HAP-1 (cell line): ENCODE results near the gene ATP8A2.
"Not testable (repeated sequence)": the region's sequence is repeated elsewhere in the genome, so short reads cannot be mapped to it uniquely, and the experiment has no call there.

Experiments
- DNase-seq, 2 experiments: peaks; one replicate each; pipeline ENCODE4 v3.0.0-alpha.2; 2016 to 2020; ENCODE audit warnings: low spot score in 2 of 2
- H3K27me3 ChIP-seq: fragments of 250-450 bp; sonication (Bioruptor Pico); 2 replicates; pipeline ENCODE4 v1.5.1; 2020; ENCODE audit warnings: low read depth, mild to moderate bottlenecking, moderate library complexity
- H3K36me3 ChIP-seq: fragments of 250-450 bp; sonication (Bioruptor Pico); replicated peaks from 2 replicates; pipeline ENCODE4 v1.5.1; 2020; ENCODE audit warnings: mild to moderate bottlenecking
- H3K4me1 ChIP-seq: fragments of 250-450 bp; sonication (Bioruptor Pico); 2 replicates; pipeline ENCODE4 v1.5.1; 2020; ENCODE audit warnings: mild to moderate bottlenecking
- H3K4me3 ChIP-seq: fragments of 250-450 bp; sonication (Bioruptor Pico); 2 replicates; pipeline ENCODE4 v1.5.1; 2020; ENCODE audit warnings: mild to moderate bottlenecking, moderate library complexity
- H3K9me3 ChIP-seq: fragments of 250-450 bp; sonication (Bioruptor Pico); 2 replicates; pipeline ENCODE4 v1.5.1; 2020; ENCODE audit warnings: mild to moderate bottlenecking, moderate library complexity
- in situ Hi-C: fragments of 300-500 bp; cut with MboI; formaldehyde crosslinking; loops from 3 replicates; pipeline ENCODE4 v1.14.3; 2020; ENCODE audit warnings: low sequenced_read_pairs, inconsistent platforms, mixed read lengths

Gene ATP8A2

DNA sequence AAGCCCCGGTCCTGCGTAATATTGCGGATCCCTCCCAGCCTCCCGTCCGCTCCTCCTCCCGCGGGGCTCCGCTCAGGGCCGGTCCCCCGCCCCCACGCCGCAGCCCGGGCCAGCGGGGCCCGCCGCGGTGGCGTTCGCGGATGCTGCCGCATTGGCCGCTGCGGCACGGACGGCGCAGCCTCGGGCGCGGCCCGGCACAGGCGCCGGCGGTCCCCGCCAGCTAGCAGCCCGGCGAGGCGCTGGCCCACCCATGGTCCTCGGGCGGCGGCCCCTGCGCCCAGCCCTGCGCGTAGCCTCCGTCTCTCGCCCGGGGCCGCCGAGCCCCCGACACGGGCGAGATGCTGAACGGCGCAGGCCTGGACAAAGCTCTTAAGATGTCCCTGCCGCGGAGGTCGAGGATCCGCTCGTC is at the start of gene ATP8A2:
TSS of gene ATP8A2 (plus strand) at position 100 of the 409 bp plus-strand sequence. CDS start at position 339, 239 bp downstream.
- 0 out of 2 replicates have a peak, but pooled peaks cover 2% of the 10 kb centered on the region for H3K27me3 ChIP-seq
- 0 out of 2 replicates have a peak, but pooled peaks cover 2% of the 10 kb centered on the region for H3K4me1 ChIP-seq
- peak within 1 kb of the TSS; percentile 40 for H3K4me3 ChIP-seq
- H3K9me3 ChIP-seq, result no peaks in the 10 kb centered on the region
- in situ Hi-C loops, result loop anchor here (25.0 kb wide), 1 partner anchor 690 kb away; the partner anchor contains the start of gene SHISA2
- no peaks in the 10 kb centered on the region for H3K36me3 ChIP-seq
- peak in 1 of 2 experiments; percentile 51 for DNase-seq

DNA sequence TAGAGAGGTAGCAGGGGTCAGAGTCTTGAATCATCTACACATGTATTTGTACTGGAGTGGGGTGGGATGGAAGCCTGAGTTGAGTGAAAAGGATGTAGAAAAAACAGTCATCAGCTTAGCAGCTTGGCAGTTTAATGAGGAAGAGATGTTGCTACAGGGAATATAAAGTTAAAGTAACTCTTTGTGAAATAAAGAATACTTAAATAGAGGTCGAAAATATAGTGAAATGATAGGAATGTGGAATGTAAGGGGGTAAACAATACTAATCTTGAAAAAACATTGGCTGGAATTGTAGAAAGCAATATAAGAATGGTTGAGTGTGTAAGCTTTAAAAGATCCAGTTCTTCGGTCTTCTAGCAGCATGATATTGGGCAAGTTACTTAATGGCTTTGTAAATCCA is 47.7 kb upstream of the ATP8A2 start:
- no peak for DNase-seq
- Histone ChIP-seq H3K4me1 (no peaks in the 10 kb centered on the region), H3K27me3 (no peaks in the 10 kb centered on the region), H3K36me3 (peaks cover 88% of the 10 kb centered on the region), H3K4me3 (no peak overlapping the region), H3K9me3 (no peaks in the 10 kb centered on the region)
- in situ Hi-C loops, result no loop called here

DNA sequence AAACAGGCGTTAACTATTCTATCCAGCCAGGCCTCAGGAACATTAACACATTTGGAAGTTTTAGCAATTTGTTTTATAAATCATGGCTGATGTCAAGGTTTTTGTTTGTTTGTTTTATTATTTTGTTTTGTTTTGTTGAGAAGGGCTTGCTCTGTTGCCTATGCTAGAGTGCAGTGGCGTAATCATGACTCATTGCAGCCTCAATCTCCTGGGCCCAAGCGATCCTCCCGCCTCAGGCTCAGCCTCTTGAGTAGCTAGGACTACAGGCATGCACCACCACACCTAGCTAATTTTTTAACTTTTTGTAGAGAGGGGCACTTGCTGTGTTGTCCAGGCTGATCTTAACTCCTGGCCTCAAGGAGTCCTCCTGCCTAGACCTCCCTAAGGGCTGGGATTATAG is 42.1 kb upstream of the ATP8A2 start:
- DNase-seq, result no peak
- Histone ChIP-seq H3K27me3 (no peaks in the 10 kb centered on the region), H3K4me1 (no peaks in the 10 kb centered on the region), H3K9me3 (no peaks in the 10 kb centered on the region), H3K36me3 (peaks cover 84% of the 10 kb centered on the region), H3K4me3 (no peak overlapping the region)
- in situ Hi-C loops, result no loop called here

GRCh38 chr13:25330541-25330940 is 41.2 kb upstream of the ATP8A2 start:
- H3K9me3 ChIP-seq, result no peaks in the 10 kb centered on the region
- in situ Hi-C loops, result no loop called here
- no peak overlapping the region for H3K4me3 ChIP-seq

DNA sequence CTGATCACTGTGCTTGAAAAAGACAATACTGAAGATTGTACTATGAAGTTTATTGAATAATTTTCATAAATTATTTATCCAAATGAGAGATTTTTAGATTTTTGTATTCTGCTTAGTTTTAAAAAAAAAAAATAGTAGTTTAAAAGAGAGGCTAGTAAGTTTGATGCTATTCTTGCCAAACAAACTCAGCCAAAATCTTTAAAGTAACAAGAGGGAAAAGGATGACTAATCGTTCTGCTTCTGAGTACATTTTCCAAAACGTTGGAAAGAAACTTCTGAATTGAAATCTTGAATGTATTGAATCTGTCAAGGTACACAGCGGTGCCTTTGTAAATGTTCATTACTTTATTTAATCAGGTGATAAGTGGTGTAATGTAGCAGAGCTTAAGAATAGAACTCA is 35.9 kb upstream of the ATP8A2 start:
- H3K9me3 ChIP-seq, result no peaks in the 10 kb centered on the region
- H3K36me3 ChIP-seq, result peaks cover 54% of the 10 kb centered on the region
- in situ Hi-C loops, result no loop called here
- no peaks in the 10 kb centered on the region for H3K27me3 ChIP-seq
- H3K4me3 ChIP-seq, result no peak overlapping the region
- H3K4me1 ChIP-seq, result no peaks in the 10 kb centered on the region
- no peak for DNase-seq

More at GRCh38 chr13:25330541-25330940, 41.2 kb upstream of the ATP8A2 start:
- no peaks in the 10 kb centered on the region for H3K27me3 ChIP-seq
- DNase-seq, result no peak
- no peaks in the 10 kb centered on the region for H3K4me1 ChIP-seq
- H3K36me3 ChIP-seq, result peaks cover 77% of the 10 kb centered on the region

DNA sequence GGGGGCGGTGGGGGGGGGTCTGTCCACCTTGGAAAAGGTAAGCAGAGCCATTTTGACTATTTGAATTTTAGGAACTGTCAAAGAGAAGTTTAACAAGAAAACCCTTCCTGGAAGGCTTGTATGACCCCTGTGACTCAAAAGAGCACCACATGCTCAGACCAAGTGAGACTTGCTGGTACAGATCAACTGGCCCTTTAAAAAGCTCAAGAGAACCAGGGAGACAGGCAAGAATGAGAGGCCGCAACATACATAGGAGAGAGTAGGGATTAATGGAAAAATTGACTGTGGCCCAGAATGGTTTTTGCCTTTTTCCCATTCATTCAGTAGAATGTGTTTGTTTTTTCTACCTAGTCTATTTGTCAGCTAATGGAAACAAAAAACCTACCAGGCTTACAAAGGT is 26.2 kb upstream of the ATP8A2 start:
- no peak for DNase-seq
- Histone ChIP-seq H3K4me3 (no peak overlapping the region), H3K36me3 (no peaks in the 10 kb centered on the region; the same call in 1 of the 2 replicates), H3K4me1 (peaks cover 8% of the 10 kb centered on the region), H3K27me3 (no peaks in the 10 kb centered on the region), H3K9me3 (no peaks in the 10 kb centered on the region)
- in situ Hi-C loops, result no loop called here

GRCh38 chr13:25347151-25347550 is 24.6 kb upstream of the ATP8A2 start:
- H3K4me1 ChIP-seq, result peaks cover 5% of the 10 kb centered on the region; the same call in 1 of the 2 replicates
- H3K4me3 ChIP-seq, result no peak overlapping the region
- H3K27me3 ChIP-seq, result no peaks in the 10 kb centered on the region
- no peaks in the 10 kb centered on the region for H3K36me3 ChIP-seq
- in situ Hi-C loops, result no loop called here
- no peak for DNase-seq
- no peaks in the 10 kb centered on the region for H3K9me3 ChIP-seq

- Histone ChIP-seq H3K9me3 (no peaks in the 10 kb centered on the region), H3K36me3 (no peaks in the 10 kb centered on the region), H3K4me3 (no peak overlapping the region), H3K4me1 (no peaks in the 10 kb centered on the region), H3K27me3 (no peaks in the 10 kb centered on the region)
- in situ Hi-C loops, result loop anchor here (25.0 kb wide), 1 partner anchor 711 kb away; the partner anchor contains the start of gene SHISA2
- DNase-seq, result no peak
Observed at GRCh38 chr13:25351404-25351803, 20.4 kb upstream of the ATP8A2 start.

DNA sequence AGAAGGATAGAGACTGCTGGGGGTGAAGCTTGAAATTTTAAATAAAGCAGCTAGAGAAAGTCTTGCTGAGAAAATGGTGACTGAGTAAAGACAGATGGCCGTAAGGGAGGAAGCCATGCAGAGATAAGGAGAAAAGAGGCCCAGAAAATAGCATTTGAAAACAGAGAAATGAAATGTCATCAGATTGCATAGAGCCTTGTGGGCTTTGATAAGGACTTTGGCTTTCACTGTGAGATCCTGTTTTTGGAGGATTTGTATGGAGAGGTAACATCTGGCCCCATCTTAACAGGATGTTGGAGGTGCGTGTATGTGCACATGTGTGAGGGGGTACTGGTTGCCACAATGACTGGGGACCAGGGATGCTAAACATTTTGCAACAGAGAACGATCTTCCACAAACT is 19.5 kb upstream of the ATP8A2 start:
- no peak for DNase-seq
- Histone ChIP-seq H3K4me1 (no peaks in the 10 kb centered on the region), H3K4me3 (no peak overlapping the region), H3K9me3 (no peaks in the 10 kb centered on the region), H3K27me3 (no peaks in the 10 kb centered on the region), H3K36me3 (no peaks in the 10 kb centered on the region)
- in situ Hi-C loops, result loop anchor here (25.0 kb wide), 1 partner anchor 710 kb away; the partner anchor contains the start of gene SHISA2

GRCh38 chr13:25352806-25353205 is 19.0 kb upstream of the ATP8A2 start:
- Histone ChIP-seq H3K9me3 (no peaks in the 10 kb centered on the region), H3K4me3 (no peak overlapping the region), H3K27me3 (no peaks in the 10 kb centered on the region), H3K4me1 (no peaks in the 10 kb centered on the region), H3K36me3 (no peaks in the 10 kb centered on the region)
- DNase-seq, result no peak
- in situ Hi-C loops, result loop anchor here (25.0 kb wide), 1 partner anchor 709 kb away; the partner anchor contains the start of gene SHISA2

- in situ Hi-C loops, result loop anchor here (25.0 kb wide), 1 partner anchor 709 kb away; the partner anchor contains the start of gene SHISA2
- no peaks in the 10 kb centered on the region for H3K27me3 ChIP-seq
Observed at GRCh38 chr13:25353344-25353743, 18.4 kb upstream of the ATP8A2 start.

DNA sequence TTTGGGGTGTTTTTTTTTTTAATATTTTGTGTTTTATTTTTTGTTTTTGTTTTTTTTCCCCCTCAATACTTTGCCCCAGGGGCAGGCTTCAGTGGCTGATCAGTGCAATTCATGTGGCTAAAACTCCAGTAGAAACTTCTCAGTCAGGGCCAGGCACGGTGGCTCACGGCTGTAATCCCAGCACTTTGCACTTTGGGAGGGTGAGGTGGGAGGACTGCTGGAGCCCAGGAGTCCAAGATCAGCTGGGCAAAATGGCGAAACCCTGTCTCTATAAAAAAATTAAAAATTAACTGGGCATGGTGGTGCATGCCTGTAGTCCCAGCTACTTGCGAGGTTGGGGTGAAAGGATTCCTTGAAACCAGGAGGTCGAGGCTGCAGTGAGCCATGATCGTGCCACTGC is 17.4 kb upstream of the ATP8A2 start:
- in situ Hi-C loops, result loop anchor here (25.0 kb wide), 1 partner anchor 708 kb away; the partner anchor contains the start of gene SHISA2
- Histone ChIP-seq H3K9me3 (0 out of 2 replicates have a peak, but pooled peaks cover 2% of the 10 kb centered on the region), H3K4me1 (no peaks in the 10 kb centered on the region), H3K4me3 (no peak overlapping the region), H3K27me3 (no peaks in the 10 kb centered on the region), H3K36me3 (no peaks in the 10 kb centered on the region)
- no peak for DNase-seq

More at GRCh38 chr13:25353344-25353743, 18.4 kb upstream of the ATP8A2 start:
- H3K9me3 ChIP-seq, result no peaks in the 10 kb centered on the region
- H3K4me3 ChIP-seq, result no peak overlapping the region
- no peak for DNase-seq
- no peaks in the 10 kb centered on the region for H3K36me3 ChIP-seq
- H3K4me1 ChIP-seq, result no peaks in the 10 kb centered on the region

GRCh38 chr13:25360443-25360842 is 11.3 kb upstream of the ATP8A2 start:
- not testable (repeated sequence) for H3K27me3 ChIP-seq, DNase-seq, H3K9me3 ChIP-seq, H3K4me1 ChIP-seq, H3K36me3 ChIP-seq, H3K4me3 ChIP-seq
- in situ Hi-C loops, result loop anchor here (25.0 kb wide), 1 partner anchor 702 kb away; the partner anchor contains the start of gene SHISA2

DNA sequence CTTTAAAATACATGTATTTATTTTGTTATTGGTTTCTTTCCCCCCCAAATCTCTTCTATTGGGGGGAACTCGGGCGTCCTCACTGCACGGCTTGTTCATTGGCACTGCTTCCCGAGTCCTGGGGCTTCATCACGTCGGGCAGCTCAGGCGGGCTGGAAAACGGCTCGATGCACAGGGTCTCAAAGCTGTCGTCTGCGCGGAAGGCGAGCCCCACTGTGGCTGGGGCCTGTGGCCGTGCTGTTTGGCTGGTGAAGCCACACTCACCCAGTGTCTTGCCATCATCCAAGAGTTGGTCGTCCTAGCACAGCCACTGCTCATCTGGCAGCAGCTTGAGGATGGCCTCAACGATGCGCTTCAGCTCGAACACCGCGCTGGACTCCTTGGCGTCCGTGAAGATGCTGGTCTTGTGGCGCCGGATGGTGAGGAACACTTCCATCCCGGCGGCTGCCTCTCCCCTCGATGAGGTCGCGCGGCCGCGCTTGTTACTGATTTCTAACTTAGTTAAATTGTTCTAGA is 6.0 kb upstream of the ATP8A2 start:
- 0 out of 2 replicates have a peak, but pooled peaks cover 2% of the 10 kb centered on the region for H3K27me3 ChIP-seq
- in situ Hi-C loops, result loop anchor here (25.0 kb wide), 1 partner anchor 697 kb away; the partner anchor contains the start of gene SHISA2
- no peaks in the 10 kb centered on the region for H3K4me1 ChIP-seq

More for the DNA sequence above, 6.0 kb upstream of the ATP8A2 start:
- no peak for DNase-seq
- no peaks in the 10 kb centered on the region for H3K36me3 ChIP-seq
- H3K9me3 ChIP-seq, result no peaks in the 10 kb centered on the region
- no peak overlapping the region for H3K4me3 ChIP-seq
